Naive thymus-derived CD4-positive, alpha-beta T cell (primary cell): ENCODE data around the gene KCNG3. TPM values are rescaled to one million over a fixed set of nuclear protein-coding genes. Genes with fewer than 3 reads are reported as not detected.

Experiments
- ATAC-seq: fragments of 150-1000 bp; cut with Tn5 transposase; 2 replicates; pipeline ENCODE4 v1.10.0; 2021; ENCODE audit warnings: mild to moderate bottlenecking, moderate library complexity
- CTCF ChIA-PET: fragments of 350-600 bp; sonication (Branson Sonifier 250); formaldehyde crosslinking; loops from one replicate; lab custom pipeline; 2021; ENCODE audit warnings: antibody characterized with exemption; lab: Charles Lee
- POLR2A ChIA-PET: fragments of 350-600 bp; sonication (Branson Sonifier 250); formaldehyde crosslinking; loops from one replicate; lab custom pipeline; 2021; ENCODE audit warnings: antibody characterized with exemption, inconsistent platforms; lab: Charles Lee
- DNase-seq, 9 donors: peaks; one replicate each; pipeline versions ENCODE4 v3.0.0 to v3.0.0-alpha.2; 2020 to 2022; ENCODE audit warnings: mixed read lengths in 1 of 9
- H3K27ac ChIP-seq: one replicate; pipeline ENCODE4 v1.7.0; 2013; ENCODE audit warnings: mild to moderate bottlenecking, low read depth, low read length, moderate library complexity
- H3K27me3 ChIP-seq, 2 donors: one replicate each; pipeline ENCODE4 v1.7.0; 2013; ENCODE audit warnings: low read length in 2 of 2, mild to moderate bottlenecking in 2 of 2, moderate library complexity in 2 of 2; ENCODE audit not compliant: control insufficient read depth in 2 of 2, insufficient read depth in 2 of 2
- H3K36me3 ChIP-seq, 3 experiments: 1 replicate in 2 of 3; 2 replicates in 1 of 3; pipeline ENCODE4 v1.7.0; 2013; ENCODE audit warnings: low read length in 3 of 3, mild to moderate bottlenecking in 3 of 3, moderate library complexity in 1 of 3; ENCODE audit not compliant: insufficient read depth in 3 of 3, control insufficient read depth in 2 of 3
- H3K4me1 ChIP-seq, 2 donors: one replicate each; pipeline ENCODE4 v1.7.0; 2013; ENCODE audit warnings: low read length in 2 of 2, mild to moderate bottlenecking in 2 of 2, moderate library complexity in 1 of 2; ENCODE audit not compliant: control insufficient read depth in 2 of 2, insufficient read depth in 2 of 2
- H3K4me3 ChIP-seq: 2 replicates; pipeline ENCODE4 v1.7.0; 2013; ENCODE audit warnings: mild to moderate bottlenecking, low read length
- H3K9me3 ChIP-seq, 3 experiments: 1 replicate in 2 of 3; 2 replicates in 1 of 3; pipeline ENCODE4 v1.7.0; 2013; ENCODE audit warnings: low read length in 3 of 3; ENCODE audit not compliant: control insufficient read depth in 2 of 3
- H3K27ac Mint-ChIP-seq, 9 donors: one replicate each; pipeline ENCODE4 v1.8.0; 2020 to 2022; ENCODE audit warnings: mixed read lengths in 9 of 9, mild to moderate bottlenecking in 8 of 9, moderate library complexity in 5 of 9, inconsistent platforms in 2 of 9
- H3K27me3 Mint-ChIP-seq, 5 donors: one replicate each; pipeline ENCODE4 v1.8.0; 2021 to 2022; ENCODE audit warnings: mixed read lengths in 5 of 5, mild to moderate bottlenecking in 1 of 5
- H3K36me3 Mint-ChIP-seq, 5 donors: one replicate each; pipeline ENCODE4 v1.8.0; 2020 to 2022; ENCODE audit warnings: mixed read lengths in 5 of 5, mild to moderate bottlenecking in 3 of 5, inconsistent platforms in 1 of 5
- H3K4me1 Mint-ChIP-seq, 7 donors: one replicate each; pipeline ENCODE4 v1.8.0; 2020 to 2022; ENCODE audit warnings: mixed read lengths in 7 of 7, mild to moderate bottlenecking in 3 of 7, inconsistent platforms in 1 of 7
- H3K4me3 Mint-ChIP-seq, 10 donors: one replicate each; pipeline ENCODE4 v1.8.0; 2020 to 2022; ENCODE audit warnings: mild to moderate bottlenecking in 10 of 10, mixed read lengths in 10 of 10, moderate library complexity in 6 of 10, inconsistent platforms in 2 of 10
- H3K9me3 Mint-ChIP-seq, 11 donors: one replicate each; pipeline ENCODE4 v1.8.0; 2020 to 2022; ENCODE audit warnings: mixed read lengths in 11 of 11, mild to moderate bottlenecking in 4 of 11, inconsistent platforms in 1 of 11, moderate library complexity in 1 of 11
- intact Hi-C, 2 donors: fragments of 100-400 bp; cut with micrococcal nuclease; formaldehyde crosslinking; loops; one replicate each; pipeline ENCODE4 v1.15.1; 2023
- polyA plus RNA-seq, 2 donors: library from polyadenylated mRNA; unstranded; fragments of 300-500 nt; fragmentation: Illumina TruSeq; gene quantifications; one replicate each; pipeline ENCODE4 v1.2.3, GENCODE V29; 2021
- total RNA-seq, 6 experiments: library from RNA in 5 of 6; stranded (reverse) in 5 of 6; gene quantifications; 1 replicate in 5 of 6; 2 replicates in 1 of 6; pipeline ENCODE4 v1.2.3 and lab custom pipeline; 2021 to 2026

The KCNG3 gene
- total and polyA plus RNA-seq, 7 experiments from 2014 or later = 0.08 to 0.48 (median 0.11) TPM; not detected in 2

DNA sequence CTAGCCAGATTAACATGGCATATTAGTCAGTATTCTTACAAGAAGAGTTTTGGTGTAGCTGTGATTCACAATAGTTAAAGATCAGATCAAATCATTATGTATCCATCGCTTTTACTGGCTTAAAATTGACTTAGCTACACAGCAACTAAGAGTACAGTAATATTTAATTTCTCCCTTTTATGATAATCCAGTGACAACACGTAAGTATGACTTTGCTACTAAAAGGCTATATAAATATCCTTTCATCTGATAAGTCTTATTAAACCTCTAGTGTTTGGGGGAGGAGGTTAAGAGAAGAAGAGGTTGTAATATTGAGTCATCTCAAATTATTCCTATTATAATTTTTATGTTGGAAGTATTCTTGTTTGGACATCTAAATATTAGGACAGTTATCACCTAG, 51.0 kb downstream of the KCNG3 start:
- peaks cover 0 to 15% (median 0%) of the 10 kb centered on the region in 5 donors for H3K27me3 Mint-ChIP-seq
- intact Hi-C loops = no loop called here
- Histone ChIP-seq H3K4me1 (no peaks in the 10 kb centered on the region), H3K9me3 (no peaks in the 10 kb centered on the region), H3K27me3 (no peaks in the 10 kb centered on the region), H3K36me3 (no peaks in the 10 kb centered on the region), H3K4me3 (no peak overlapping the region), H3K27ac (no peak overlapping the region)
- no peak for ATAC-seq
- CTCF ChIA-PET = no interaction called here
- no peak overlapping the region for H3K4me3 Mint-ChIP-seq
- no peak overlapping the region for H3K27ac Mint-ChIP-seq
- H3K9me3 Mint-ChIP-seq = no peaks in the 10 kb centered on the region
- POLR2A ChIA-PET = no interaction called here
- no peaks in the 10 kb centered on the region for H3K36me3 Mint-ChIP-seq
- no peak for DNase-seq
- H3K4me1 Mint-ChIP-seq = no peaks in the 10 kb centered on the region

DNA sequence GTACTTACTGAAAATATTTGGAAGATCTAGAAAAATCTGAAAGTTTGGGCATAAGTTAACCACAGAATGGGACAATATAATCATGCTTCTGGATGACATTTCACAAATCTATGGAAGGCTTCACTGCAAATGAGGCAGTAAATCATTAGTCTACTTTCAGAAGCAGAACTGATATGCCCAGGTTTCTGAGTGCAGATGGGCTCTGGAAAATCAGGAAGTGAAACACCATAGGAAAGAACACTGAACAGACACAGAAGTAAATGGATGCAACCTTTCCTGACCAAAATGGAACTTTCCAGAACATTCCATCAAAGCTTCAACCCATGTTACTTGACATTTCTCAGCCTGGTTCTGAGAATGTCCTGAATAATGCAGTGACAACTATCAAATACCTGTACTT, 55.1 kb downstream of the KCNG3 start:
- Histone ChIP-seq H3K9me3 (no peaks in the 10 kb centered on the region), H3K27ac (no peak overlapping the region), H3K4me3 (no peak overlapping the region), H3K4me1 (no peaks in the 10 kb centered on the region), H3K27me3 (no peaks in the 10 kb centered on the region), H3K36me3 (no peaks in the 10 kb centered on the region)
- Mint-ChIP-seq H3K27ac (no peak overlapping the region), H3K36me3 (no peaks in the 10 kb centered on the region), H3K4me1 (no peaks in the 10 kb centered on the region), H3K27me3 (peaks cover 0 to 21% (median 0%) of the 10 kb centered on the region in 5 donors), H3K4me3 (no peak overlapping the region), H3K9me3 (no peaks in the 10 kb centered on the region)
- intact Hi-C loops = no loop called here
- ChIA-PET CTCF (no interaction called here), POLR2A (no interaction called here)
- DNase-seq (no peak), ATAC-seq (no peak)

DNA sequence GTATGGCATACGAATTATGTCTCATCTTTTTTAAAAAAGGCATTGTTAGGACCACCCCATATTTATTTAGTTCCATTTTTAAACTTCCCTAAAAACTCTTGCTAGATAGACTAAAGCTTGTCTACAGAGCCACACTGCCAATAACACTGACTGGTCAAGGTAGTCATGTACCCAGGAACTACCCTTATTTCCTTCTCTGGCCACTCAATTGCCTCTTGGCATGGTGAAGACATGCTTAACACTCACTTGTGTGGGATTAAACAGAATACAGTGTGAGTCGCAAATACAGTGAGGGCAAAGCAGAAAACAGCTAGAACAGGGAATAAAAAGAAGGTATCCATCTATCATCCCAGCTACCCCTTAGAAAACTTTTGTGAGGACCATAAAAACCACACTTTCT, 57.4 kb downstream of the KCNG3 start:
- Mint-ChIP-seq H3K9me3 (no peaks in the 10 kb centered on the region), H3K4me3 (no peak overlapping the region), H3K27me3 (peaks cover 0 to 23% (median 0%) of the 10 kb centered on the region in 5 donors), H3K27ac (no peak overlapping the region), H3K4me1 (no peaks in the 10 kb centered on the region), H3K36me3 (no peaks in the 10 kb centered on the region)
- no peaks in the 10 kb centered on the region for H3K27me3 ChIP-seq
- H3K4me3 ChIP-seq = no peak overlapping the region
- no peak for ATAC-seq
- no peaks in the 10 kb centered on the region for H3K4me1 ChIP-seq
- no peak for DNase-seq
- intact Hi-C loops = no loop called here
- POLR2A ChIA-PET = no interaction called here
- H3K36me3 ChIP-seq = no peaks in the 10 kb centered on the region
- no peak overlapping the region for H3K27ac ChIP-seq
- CTCF ChIA-PET = no interaction called here
- no peaks in the 10 kb centered on the region for H3K9me3 ChIP-seq

DNA sequence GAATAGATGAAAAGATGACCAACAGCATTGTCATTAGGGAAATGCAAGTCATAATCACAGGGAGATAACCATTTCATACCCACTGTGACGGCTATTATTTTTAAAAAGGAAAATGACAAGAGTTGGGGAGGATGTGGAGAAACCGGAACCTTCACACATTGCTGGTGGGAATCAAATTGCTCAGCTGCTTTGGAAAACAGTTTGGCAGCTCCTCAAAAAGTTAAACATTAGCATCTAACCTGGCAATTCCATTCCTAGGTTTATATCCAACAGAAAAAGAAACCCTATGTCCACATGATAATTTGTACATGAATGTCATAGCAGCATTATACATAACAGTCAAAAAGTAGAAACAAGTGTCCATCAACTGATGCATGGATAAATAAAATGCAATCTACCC, 58.2 kb downstream of the KCNG3 start:
- H3K27ac Mint-ChIP-seq = no peak overlapping the region
- Histone ChIP-seq H3K27ac (no peak overlapping the region), H3K36me3 (no peaks in the 10 kb centered on the region), H3K4me3 (no peak overlapping the region), H3K27me3 (no peaks in the 10 kb centered on the region), H3K4me1 (no peaks in the 10 kb centered on the region), H3K9me3 (no peaks in the 10 kb centered on the region)
- ChIA-PET POLR2A (no interaction called here), CTCF (no interaction called here)
- no peaks in the 10 kb centered on the region for H3K36me3 Mint-ChIP-seq
- ATAC-seq (no peak), DNase-seq (no peak)
- intact Hi-C loops = no loop called here
- peaks cover 0 to 23% (median 0%) of the 10 kb centered on the region in 5 donors for H3K27me3 Mint-ChIP-seq
- no peak overlapping the region for H3K4me3 Mint-ChIP-seq
- H3K9me3 Mint-ChIP-seq = no peaks in the 10 kb centered on the region
- no peaks in the 10 kb centered on the region for H3K4me1 Mint-ChIP-seq

DNA sequence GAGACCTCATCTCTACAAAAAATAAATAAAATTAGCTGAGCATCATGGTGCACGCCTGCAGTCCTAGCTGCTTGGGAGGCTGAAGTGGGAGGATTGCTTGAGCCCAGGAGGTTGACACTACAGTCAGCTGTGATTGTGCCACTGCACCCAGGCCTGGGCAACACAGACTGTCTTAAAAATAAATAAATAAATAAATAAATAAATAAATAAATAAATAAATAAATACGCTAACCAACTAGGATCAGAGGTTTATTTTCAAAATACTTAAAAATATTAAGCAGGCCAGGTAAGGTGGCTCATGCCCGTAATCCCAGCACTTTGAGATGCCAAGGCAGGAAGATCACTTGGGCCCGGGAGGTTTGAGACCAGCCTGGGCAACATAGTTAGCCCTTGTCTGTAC, 63.6 kb downstream of the KCNG3 start:
- H3K4me1 ChIP-seq = no peaks in the 10 kb centered on the region
- ATAC-seq (no peak), DNase-seq (no peak)
- Mint-ChIP-seq H3K27ac (peak overlapping the region in 1 of 9 donors; percentile 32), H3K27me3 (peaks cover 0 to 21% (median 5%) of the 10 kb centered on the region in 5 donors), H3K9me3 (no peaks in the 10 kb centered on the region), H3K4me1 (no peaks in the 10 kb centered on the region), H3K4me3 (no peak overlapping the region), H3K36me3 (no peaks in the 10 kb centered on the region)
- ChIA-PET CTCF (interaction anchor here (0.7 kb wide), 1 partner anchor 109 kb away, joined by 5 read pairs; no protein-coding TSS in a partner anchor), POLR2A (no interaction called here)
- H3K4me3 ChIP-seq = no peak overlapping the region
- intact Hi-C loops = no loop called here
- H3K27me3 ChIP-seq = no peaks in the 10 kb centered on the region
- no peak overlapping the region for H3K27ac ChIP-seq
- no peaks in the 10 kb centered on the region for H3K36me3 ChIP-seq
- no peaks in the 10 kb centered on the region for H3K9me3 ChIP-seq

DNA sequence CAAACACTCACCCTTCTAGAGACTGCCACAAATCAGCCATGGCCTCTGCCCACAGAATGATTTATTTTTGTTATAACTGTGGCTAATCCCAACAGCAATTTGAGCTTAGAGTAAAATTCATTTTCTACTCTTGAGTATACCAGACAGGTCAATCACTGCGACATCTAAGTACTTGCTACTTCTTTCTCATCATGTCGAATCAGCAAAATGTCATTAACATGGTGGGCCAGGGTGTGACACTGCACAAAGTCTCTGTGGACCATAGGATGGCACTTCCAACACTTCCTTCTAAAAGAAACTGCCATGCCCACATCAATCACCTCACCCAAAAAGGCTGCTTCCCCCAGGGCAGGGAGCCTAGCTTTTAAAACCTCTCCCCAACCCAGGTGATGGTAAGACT, 64.4 kb downstream of the KCNG3 start:
- Mint-ChIP-seq H3K4me1 (no peaks in the 10 kb centered on the region), H3K4me3 (no peak overlapping the region), H3K27ac (no peak overlapping the region), H3K9me3 (no peaks in the 10 kb centered on the region), H3K36me3 (no peaks in the 10 kb centered on the region), H3K27me3 (peaks cover 0 to 21% (median 5%) of the 10 kb centered on the region in 5 donors)
- intact Hi-C loops = no loop called here
- ChIA-PET CTCF (no interaction called here), POLR2A (interaction anchor here (0.6 kb wide), 1 partner anchor 248 kb away, joined by 5 read pairs; no protein-coding TSS in a partner anchor)
- H3K36me3 ChIP-seq = no peaks in the 10 kb centered on the region
- DNase-seq (no peak), ATAC-seq (no peak)
- H3K27me3 ChIP-seq = no peaks in the 10 kb centered on the region
- H3K9me3 ChIP-seq = no peaks in the 10 kb centered on the region
- no peak overlapping the region for H3K27ac ChIP-seq
- no peak overlapping the region for H3K4me3 ChIP-seq
- H3K4me1 ChIP-seq = no peaks in the 10 kb centered on the region

DNA sequence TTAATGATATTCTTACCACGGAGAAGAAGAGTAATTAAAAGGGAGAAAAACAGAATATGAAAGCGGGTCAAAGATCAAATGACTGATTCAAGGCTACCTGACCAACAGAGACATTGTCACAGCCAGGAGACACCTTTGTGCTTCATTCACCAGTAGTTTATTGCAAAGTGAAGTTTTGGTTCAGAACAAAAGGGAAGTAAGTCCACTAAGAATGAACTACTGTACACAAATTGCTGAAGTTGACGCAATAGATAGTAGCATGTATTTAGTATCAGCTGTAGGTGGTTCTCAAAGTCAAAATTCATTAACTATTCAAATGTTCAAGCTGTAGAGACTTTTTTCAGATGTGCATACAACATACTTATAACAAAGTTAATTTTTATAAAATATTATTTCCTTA, 68.1 kb downstream of the KCNG3 start:
- ATAC-seq (no peak), DNase-seq (no peak)
- H3K4me3 Mint-ChIP-seq = no peak overlapping the region
- H3K27me3 Mint-ChIP-seq = peaks cover 4 to 15% (median 8%) of the 10 kb centered on the region in 5 donors
- H3K9me3 ChIP-seq = no peaks in the 10 kb centered on the region
- no peaks in the 10 kb centered on the region for H3K36me3 ChIP-seq
- no peaks in the 10 kb centered on the region for H3K4me1 ChIP-seq
- H3K27me3 ChIP-seq = no peaks in the 10 kb centered on the region
- peaks cover 0 to 7% (median 0%) of the 10 kb centered on the region in 5 donors for H3K36me3 Mint-ChIP-seq
- H3K27ac ChIP-seq = no peak overlapping the region
- H3K4me3 ChIP-seq = no peak overlapping the region
- intact Hi-C loops = no loop called here
- peaks cover 0 to 7% (median 0%) of the 10 kb centered on the region in 7 donors for H3K4me1 Mint-ChIP-seq
- H3K9me3 Mint-ChIP-seq = peaks cover 0 to 7% (median 0%) of the 10 kb centered on the region in 11 donors
- H3K27ac Mint-ChIP-seq = no peak overlapping the region
- CTCF ChIA-PET = no interaction called here
- POLR2A ChIA-PET = no interaction called here
